Ascending aorta (tissue), 2 donors: ENCODE data around the gene SRSF4. TPM values are rescaled to one million over a fixed set of nuclear protein-coding genes. Genes with fewer than 3 reads are reported as not detected.
"Not testable (repeated sequence)": the region's sequence is repeated elsewhere in the genome, so short reads cannot be mapped to it uniquely, and the experiment has no call there.

Source experiments
- DNase-seq, 2 donors: peaks; one replicate each; pipeline ENCODE4 v3.0.0-alpha.2; 2019; ENCODE audit warnings: low spot score in 2 of 2
- H3K27ac ChIP-seq, 2 donors: fragments of 200-600 bp; sonication (generic); one replicate each; pipeline ENCODE4 v1.5.1; 2016 to 2017; ENCODE audit warnings: mild to moderate bottlenecking in 1 of 2
- H3K27me3 ChIP-seq: fragments of 200-600 bp; sonication (generic); one replicate; pipeline ENCODE4 v1.5.1; 2017
- H3K36me3 ChIP-seq, 2 donors: fragments of 200-600 bp; sonication (generic); one replicate each; pipeline ENCODE4 v1.5.1; 2016
- H3K4me1 ChIP-seq, 2 donors: fragments of 200-600 bp; sonication (generic); one replicate each; pipeline ENCODE4 v1.5.1; 2016 to 2017; ENCODE audit warnings: mild to moderate bottlenecking in 1 of 2
- H3K4me3 ChIP-seq, 2 donors: fragments of 200-600 bp; sonication (generic); one replicate each; pipeline ENCODE4 v1.5.1; 2016 to 2017; ENCODE audit warnings: mild to moderate bottlenecking in 1 of 2
- H3K9me3 ChIP-seq, 2 donors: fragments of 200-600 bp; sonication (generic); one replicate each; pipeline ENCODE4 v1.5.1; 2016
- intact Hi-C: fragments of 100-400 bp; cut with DNase I; formaldehyde crosslinking; loops from one replicate; pipeline ENCODE4 v1.15.1; 2023
- total RNA-seq: library from RNA; depleted of rRNA; stranded (reverse); fragments of >200 nt; gene quantifications from one replicate; pipeline ENCODE4 v1.1.0, GENCODE V29; 2016
- TF ChIP-seq, protein P1 (sequence below), 3 experiments: fragments of 200-600 bp in 2 of 3; fragments of 450-650 bp in 1 of 3; sonication (generic) in 2 of 3; IDR thresholded peaks; one replicate each; pipeline ENCODE4 v1.5.1; 2016 to 2019; ENCODE audit warnings: antibody characterized with exemption in 3 of 3, mild to moderate bottlenecking in 1 of 3, moderate library complexity in 1 of 3

The SRSF4 gene
- total RNA-seq, 1 donor from 2014 or later, result 49.1 TPM

DNA sequence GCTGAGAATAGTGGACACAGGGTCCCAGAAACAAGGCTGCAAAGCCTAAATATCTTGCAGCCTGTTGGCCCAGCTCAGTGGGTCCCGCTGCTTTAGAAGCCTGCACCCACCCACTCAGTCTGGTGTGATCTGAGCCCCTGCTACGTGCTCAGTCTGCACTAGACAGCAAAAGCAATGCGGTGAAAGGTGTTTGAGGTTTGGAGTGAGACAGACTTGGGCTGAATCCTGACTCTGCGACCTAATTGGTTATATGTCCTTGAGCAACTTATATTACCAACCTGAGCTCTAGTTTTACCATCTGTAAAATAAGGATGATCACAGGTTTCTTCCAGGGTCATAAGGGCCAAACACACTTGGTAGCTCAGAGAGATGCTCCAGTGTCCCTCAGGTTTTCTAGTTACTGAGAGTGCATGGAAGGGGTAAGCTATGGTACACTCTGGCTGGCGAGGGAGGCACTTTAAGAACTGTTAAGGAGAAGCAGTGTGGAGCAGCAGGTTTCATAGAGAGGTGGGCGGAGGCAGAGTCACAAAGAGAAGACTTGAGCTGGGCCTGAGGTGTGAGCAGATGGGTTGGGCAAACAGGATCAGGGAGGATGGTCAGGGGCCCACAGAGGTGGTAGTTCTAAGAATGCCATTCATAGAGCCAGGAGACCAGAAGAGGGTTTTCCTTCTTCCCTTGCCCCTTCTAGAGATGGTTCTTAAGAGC, 68.1 kb downstream of the SRSF4 start:
- DNase-seq, result no peak
- TF ChIP-seq, protein P1, sequence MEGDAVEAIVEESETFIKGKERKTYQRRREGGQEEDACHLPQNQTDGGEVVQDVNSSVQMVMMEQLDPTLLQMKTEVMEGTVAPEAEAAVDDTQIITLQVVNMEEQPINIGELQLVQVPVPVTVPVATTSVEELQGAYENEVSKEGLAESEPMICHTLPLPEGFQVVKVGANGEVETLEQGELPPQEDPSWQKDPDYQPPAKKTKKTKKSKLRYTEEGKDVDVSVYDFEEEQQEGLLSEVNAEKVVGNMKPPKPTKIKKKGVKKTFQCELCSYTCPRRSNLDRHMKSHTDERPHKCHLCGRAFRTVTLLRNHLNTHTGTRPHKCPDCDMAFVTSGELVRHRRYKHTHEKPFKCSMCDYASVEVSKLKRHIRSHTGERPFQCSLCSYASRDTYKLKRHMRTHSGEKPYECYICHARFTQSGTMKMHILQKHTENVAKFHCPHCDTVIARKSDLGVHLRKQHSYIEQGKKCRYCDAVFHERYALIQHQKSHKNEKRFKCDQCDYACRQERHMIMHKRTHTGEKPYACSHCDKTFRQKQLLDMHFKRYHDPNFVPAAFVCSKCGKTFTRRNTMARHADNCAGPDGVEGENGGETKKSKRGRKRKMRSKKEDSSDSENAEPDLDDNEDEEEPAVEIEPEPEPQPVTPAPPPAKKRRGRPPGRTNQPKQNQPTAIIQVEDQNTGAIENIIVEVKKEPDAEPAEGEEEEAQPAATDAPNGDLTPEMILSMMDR (IDR thresholded peaks at IDR 0.05), result no peak
- Histone ChIP-seq H3K4me1 (no peaks in the 10 kb centered on the region), H3K36me3 (peaks cover 0 to 15% of the 10 kb centered on the region in 2 donors), H3K4me3 (no peak overlapping the region), H3K27me3 (no peaks in the 10 kb centered on the region), H3K9me3 (no peaks in the 10 kb centered on the region), H3K27ac (no peak overlapping the region)
- intact Hi-C loops, result no loop called here

DNA sequence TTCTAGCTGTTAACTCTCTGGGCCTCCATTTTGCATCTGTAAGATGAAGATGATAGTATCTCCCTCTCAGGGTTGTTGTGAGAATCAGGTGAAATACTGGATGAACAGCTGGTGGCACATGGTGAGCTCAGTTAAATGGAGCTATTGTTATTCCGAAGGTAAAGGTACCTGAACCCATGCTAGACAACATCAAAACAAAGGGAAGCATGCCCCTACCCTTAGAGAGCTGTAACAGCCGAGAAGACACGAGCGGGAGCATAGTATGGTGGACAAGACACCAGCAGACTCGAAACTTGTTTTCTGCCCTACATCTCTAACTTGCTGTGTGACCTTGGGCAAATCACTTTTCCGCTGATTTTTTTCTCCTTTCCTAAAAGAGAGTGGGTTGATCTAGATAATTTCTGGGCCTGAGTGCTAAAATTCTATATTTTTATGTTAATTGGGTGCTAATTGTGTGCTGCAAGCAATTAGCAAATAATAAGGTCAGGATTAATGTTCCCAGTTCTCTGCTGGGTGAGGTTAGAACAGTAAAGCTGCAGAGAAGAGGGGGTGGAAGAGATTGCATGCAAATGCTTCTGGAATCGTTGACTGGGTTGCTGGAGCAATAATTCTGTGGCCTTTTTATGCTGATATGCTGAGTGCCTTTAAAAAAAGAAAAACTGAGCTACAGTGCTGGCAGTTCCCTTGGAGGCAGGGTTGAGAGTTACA, 68.8 kb downstream of the SRSF4 start:
- no peak for DNase-seq
- Histone ChIP-seq H3K36me3 (peaks cover 0 to 15% of the 10 kb centered on the region in 2 donors), H3K9me3 (no peaks in the 10 kb centered on the region), H3K27ac (no peak overlapping the region), H3K4me3 (no peak overlapping the region), H3K27me3 (no peaks in the 10 kb centered on the region), H3K4me1 (no peaks in the 10 kb centered on the region)
- TF ChIP-seq, protein P1 (IDR thresholded peaks at IDR 0.05), result no peak
- intact Hi-C loops, result no loop called here

DNA sequence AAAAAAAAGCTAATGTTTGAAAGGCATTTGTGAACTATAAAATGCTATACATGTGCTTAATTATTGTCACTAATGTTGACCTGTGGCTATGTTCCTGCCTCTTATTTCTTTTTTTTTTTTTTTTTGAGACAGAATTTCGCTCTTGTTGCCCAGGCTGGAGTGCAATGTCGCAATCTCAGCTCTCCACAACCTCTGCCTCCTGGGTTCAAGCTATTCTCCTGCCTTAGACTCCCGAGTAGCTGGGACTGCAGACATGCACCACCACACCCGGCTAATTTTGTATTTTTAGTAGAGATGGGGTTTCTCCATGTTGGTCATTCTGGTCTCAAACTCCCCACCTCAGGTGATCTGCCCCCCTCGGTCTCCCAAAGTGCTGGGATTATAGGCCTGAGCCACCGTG, 73.7 kb downstream of the SRSF4 start:
- intact Hi-C loops, H3K4me3 ChIP-seq, H3K27ac ChIP-seq: not testable (repeated sequence)

DNA sequence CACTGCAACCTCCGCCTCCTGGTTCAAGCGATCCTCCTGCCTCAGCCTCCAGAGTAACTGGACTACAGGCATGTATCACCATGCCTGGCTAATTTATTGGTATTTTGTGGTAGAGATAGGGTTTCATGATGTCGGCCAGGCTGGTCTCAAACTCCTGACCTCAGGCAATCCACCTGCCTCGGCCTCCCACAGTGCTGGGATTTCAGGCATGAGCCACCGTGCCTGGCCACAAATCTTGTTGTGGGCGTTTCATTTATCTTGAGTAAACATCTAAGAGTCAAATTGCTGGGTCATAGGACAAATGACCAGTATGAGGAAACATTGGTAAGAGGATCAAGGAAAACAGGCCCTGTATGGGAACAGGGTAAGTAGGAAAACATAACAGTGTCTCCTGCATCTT, 75.9 kb downstream of the SRSF4 start:
- no peaks in the 10 kb centered on the region for H3K4me1 ChIP-seq
- DNase-seq, result no peak

More for the DNA sequence above, 73.7 kb downstream of the SRSF4 start:
- not testable (repeated sequence) for H3K4me1 ChIP-seq, DNase-seq, H3K27me3 ChIP-seq, H3K9me3 ChIP-seq, H3K36me3 ChIP-seq

DNA sequence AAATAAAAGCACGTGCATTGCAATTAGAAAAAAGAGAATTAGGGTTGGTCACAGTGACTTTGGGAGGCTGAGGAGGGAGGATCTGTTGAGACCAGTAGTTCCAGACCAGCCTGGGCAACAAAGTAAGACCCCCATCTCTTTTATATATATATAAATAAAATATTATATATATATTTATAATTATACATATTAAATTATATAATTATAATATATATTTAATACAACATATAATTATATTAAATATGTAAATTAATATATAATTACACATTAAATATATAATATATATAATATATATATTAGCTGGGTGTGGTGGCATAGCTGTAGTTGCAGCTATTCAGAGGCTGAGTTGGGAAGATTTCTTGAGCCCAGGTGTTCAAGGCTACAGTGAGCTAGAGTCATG, 81.2 kb downstream of the SRSF4 start:
- H3K4me1 ChIP-seq, result no peaks in the 10 kb centered on the region
- DNase-seq, result no peak
- peaks cover 3 to 10% of the 10 kb centered on the region in 2 donors for H3K36me3 ChIP-seq
- H3K4me3 ChIP-seq, result no peak overlapping the region
- H3K27me3 ChIP-seq, result no peaks in the 10 kb centered on the region
- TF ChIP-seq, protein P1 (IDR thresholded peaks at IDR 0.05), result no peak
- H3K9me3 ChIP-seq, result no peaks in the 10 kb centered on the region
- intact Hi-C loops, result no loop called here
- no peak overlapping the region for H3K27ac ChIP-seq

More for the DNA sequence above, 75.9 kb downstream of the SRSF4 start:
- Histone ChIP-seq H3K4me3 (no peak overlapping the region), H3K9me3 (no peaks in the 10 kb centered on the region), H3K27me3 (no peaks in the 10 kb centered on the region), H3K27ac (no peak overlapping the region), H3K36me3 (peaks cover 0 to 3% of the 10 kb centered on the region in 2 donors)
- TF ChIP-seq, protein P1 (IDR thresholded peaks at IDR 0.05), result no peak
- intact Hi-C loops, result no loop called here

DNA sequence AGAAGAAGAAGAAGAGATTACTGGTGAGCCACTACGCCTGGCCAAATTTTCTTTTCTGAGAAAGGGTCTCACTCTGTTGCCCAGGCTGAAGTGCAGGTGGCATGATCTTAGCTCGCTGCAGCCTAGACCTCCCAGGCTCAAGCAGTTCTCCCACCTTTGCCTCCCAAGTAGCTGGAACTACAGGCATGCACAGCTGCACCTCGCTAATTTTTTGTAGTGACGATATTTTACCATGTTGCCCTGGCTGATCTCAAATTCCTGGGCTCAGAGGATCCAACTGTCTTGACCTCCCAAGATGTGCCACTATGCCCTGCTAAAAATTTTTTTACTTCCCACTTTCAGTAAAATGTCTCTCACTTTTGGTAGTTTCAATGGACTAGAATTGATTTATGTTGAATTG, 82.4 kb downstream of the SRSF4 start:
- Histone ChIP-seq H3K27ac (no peak overlapping the region), H3K9me3 (no peaks in the 10 kb centered on the region), H3K27me3 (no peaks in the 10 kb centered on the region), H3K4me3 (no peak overlapping the region), H3K4me1 (no peaks in the 10 kb centered on the region), H3K36me3 (peaks cover 3 to 10% of the 10 kb centered on the region in 2 donors)
- TF ChIP-seq, protein P1 (IDR thresholded peaks at IDR 0.05), result no peak
- no peak for DNase-seq
- intact Hi-C loops, result no loop called here
